OCI-LY7 (cell line): Measurements from ENCODE around the gene ASB10.

Source experiments
- EZH2phosphoT487 ChIP-seq: fragments of 200-600 bp; sonication (generic); IDR thresholded peaks from 2 replicates; pipeline ENCODE4 v1.6.1; 2018; ENCODE audit warnings: low read depth, borderline replicate concordance, mild to moderate bottlenecking, mixed run types, antibody characterized with exemption, low read length, moderate library complexity, mixed read lengths
- TF ChIP-seq, protein P1 (sequence below): fragments of 200-600 bp; sonication (generic); conservative IDR thresholded peaks from 2 replicates; pipeline ENCODE4 v1.5.1; 2014; ENCODE audit warnings: mild to moderate bottlenecking, antibody characterized with exemption, low read length, moderate library complexity, mixed read lengths

GRCh38 chr7:151223728-151224127 lies 36.7 kb upstream of the ASB10 start:
- TF ChIP-seq, protein P1, sequence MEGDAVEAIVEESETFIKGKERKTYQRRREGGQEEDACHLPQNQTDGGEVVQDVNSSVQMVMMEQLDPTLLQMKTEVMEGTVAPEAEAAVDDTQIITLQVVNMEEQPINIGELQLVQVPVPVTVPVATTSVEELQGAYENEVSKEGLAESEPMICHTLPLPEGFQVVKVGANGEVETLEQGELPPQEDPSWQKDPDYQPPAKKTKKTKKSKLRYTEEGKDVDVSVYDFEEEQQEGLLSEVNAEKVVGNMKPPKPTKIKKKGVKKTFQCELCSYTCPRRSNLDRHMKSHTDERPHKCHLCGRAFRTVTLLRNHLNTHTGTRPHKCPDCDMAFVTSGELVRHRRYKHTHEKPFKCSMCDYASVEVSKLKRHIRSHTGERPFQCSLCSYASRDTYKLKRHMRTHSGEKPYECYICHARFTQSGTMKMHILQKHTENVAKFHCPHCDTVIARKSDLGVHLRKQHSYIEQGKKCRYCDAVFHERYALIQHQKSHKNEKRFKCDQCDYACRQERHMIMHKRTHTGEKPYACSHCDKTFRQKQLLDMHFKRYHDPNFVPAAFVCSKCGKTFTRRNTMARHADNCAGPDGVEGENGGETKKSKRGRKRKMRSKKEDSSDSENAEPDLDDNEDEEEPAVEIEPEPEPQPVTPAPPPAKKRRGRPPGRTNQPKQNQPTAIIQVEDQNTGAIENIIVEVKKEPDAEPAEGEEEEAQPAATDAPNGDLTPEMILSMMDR = 0 out of 2 replicates have a peak, but pooled peaks have one; percentile 22
- no peak for TF ChIP-seq EZH2phosphoT487
